ENCODE data around the gene PRPSAP1.

PRPSAP1 gene

DNA sequence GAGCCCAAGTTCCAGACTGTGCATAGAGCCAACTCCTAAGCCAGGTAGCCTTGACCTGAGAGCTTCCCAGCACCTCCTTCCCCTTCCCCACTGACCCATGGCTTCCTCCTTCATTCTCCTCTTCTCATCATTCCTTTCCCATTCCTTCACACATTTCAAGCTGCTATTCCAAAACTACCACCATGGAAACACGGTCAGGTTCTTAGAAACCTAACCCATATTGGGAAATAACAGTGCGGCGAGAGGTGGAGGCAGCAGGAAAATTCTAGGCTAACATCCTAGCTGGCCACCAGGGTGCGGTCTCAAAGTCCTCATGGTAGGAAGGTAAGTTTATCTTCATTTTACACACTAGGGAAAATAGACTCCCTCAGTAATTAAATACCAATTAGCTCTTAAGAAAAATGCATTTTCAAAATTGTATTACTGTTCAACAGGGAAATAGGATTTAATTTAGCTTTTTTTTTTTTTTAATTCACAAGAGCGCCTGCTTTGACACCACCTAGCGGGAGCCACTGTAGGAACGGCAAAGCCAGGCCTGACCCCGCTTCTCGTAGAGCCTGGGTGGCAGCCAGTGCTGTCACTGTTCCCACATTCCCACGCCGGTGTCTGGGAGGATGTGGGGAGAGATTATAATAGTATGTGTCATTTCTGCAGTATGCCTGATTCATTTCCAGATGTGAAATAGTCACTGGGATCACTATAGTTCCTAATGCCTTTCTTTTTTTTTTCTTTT is 16.7 kb upstream of the PRPSAP1 start:
- no peak overlapping the region for H3K4me2 ChIP-seq (ENCODE audit: low read length)
- no peaks in the 10 kb centered on the region for H3K36me3 ChIP-seq (ENCODE audit: control insufficient read depth, insufficient read depth, low read length)
- no peaks in the 10 kb centered on the region for H3K4me1 ChIP-seq
- TF ChIP-seq, protein P1, sequence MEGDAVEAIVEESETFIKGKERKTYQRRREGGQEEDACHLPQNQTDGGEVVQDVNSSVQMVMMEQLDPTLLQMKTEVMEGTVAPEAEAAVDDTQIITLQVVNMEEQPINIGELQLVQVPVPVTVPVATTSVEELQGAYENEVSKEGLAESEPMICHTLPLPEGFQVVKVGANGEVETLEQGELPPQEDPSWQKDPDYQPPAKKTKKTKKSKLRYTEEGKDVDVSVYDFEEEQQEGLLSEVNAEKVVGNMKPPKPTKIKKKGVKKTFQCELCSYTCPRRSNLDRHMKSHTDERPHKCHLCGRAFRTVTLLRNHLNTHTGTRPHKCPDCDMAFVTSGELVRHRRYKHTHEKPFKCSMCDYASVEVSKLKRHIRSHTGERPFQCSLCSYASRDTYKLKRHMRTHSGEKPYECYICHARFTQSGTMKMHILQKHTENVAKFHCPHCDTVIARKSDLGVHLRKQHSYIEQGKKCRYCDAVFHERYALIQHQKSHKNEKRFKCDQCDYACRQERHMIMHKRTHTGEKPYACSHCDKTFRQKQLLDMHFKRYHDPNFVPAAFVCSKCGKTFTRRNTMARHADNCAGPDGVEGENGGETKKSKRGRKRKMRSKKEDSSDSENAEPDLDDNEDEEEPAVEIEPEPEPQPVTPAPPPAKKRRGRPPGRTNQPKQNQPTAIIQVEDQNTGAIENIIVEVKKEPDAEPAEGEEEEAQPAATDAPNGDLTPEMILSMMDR (IDR thresholded peaks at IDR 0.05), result peak; percentile 22
- no peaks in the 10 kb centered on the region for H3K9me3 ChIP-seq (ENCODE audit: control insufficient read depth, low read length)
- no peak overlapping the region for H2AFZ ChIP-seq
- no peak overlapping the region for H3K27ac ChIP-seq
- no peak overlapping the region for H3K4me3 ChIP-seq (ENCODE audit: low read depth, low read length)
- H3K9ac ChIP-seq, result no peak overlapping the region
- no peaks in the 10 kb centered on the region for H3K79me2 ChIP-seq
- no peaks in the 10 kb centered on the region for H3K27me3 ChIP-seq (ENCODE audit: control insufficient read depth, insufficient read depth, low read length)

DNA sequence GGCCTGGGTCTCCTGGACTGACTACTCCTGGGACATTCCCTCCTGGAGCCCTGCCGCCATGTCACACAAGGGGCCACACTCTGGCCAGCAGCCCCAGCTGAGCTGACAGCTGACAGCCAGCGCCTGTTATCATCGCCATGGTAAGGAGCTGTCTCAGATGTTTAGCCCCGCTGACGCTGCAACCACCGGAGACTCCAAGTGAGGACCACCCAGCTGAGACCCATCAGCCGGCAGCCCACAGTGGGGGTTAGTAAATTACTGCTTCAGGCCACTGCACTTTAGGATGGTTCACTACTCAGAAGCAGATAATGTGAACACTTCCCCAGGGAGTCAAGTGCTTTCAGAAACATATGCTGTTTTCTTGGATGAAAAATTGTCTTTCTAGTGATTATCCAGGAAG is 16.1 kb upstream of the PRPSAP1 start:
- no peak overlapping the region for H3K27ac ChIP-seq

DNA sequence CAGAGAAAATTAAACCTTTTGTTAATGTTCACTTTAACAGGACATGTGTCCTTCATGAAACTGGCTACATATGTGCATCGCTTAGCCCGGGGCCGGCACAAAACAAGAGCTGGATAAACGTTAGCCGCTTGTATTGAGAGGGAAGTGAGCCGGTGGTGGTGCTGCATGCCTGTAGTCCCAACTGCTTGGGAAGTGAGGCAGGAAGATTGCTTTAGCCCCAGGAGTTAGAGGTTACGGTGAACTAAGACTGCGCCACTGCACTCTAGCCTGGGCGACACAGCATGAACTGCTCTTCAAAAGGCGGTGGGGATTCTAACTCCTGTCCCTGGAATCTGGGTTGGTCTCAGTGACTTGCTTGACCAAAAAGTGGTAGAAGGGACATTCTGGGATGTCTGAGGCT is 15.7 kb upstream of the PRPSAP1 start:
- Histone ChIP-seq H3K27ac (no peak overlapping the region), H3K9me3 (ENCODE audit: control insufficient read depth, low read length) (no peaks in the 10 kb centered on the region), H3K27me3 (ENCODE audit: control insufficient read depth, insufficient read depth, low read length) (no peaks in the 10 kb centered on the region), H3K9ac (no peak overlapping the region), H2AFZ (no peak overlapping the region), H3K36me3 (ENCODE audit: control insufficient read depth, insufficient read depth, low read length) (no peaks in the 10 kb centered on the region), H3K4me3 (ENCODE audit: low read depth, low read length) (no peak overlapping the region), H3K79me2 (no peaks in the 10 kb centered on the region), H3K4me1 (no peaks in the 10 kb centered on the region), H3K4me2 (ENCODE audit: low read length) (no peak overlapping the region)
- TF ChIP-seq, protein P1 (IDR thresholded peaks at IDR 0.05), result no peak

More for the DNA sequence above, 16.1 kb upstream of the PRPSAP1 start:
- Histone ChIP-seq H3K79me2 (no peaks in the 10 kb centered on the region), H3K36me3 (ENCODE audit: control insufficient read depth, insufficient read depth, low read length) (no peaks in the 10 kb centered on the region), H3K9me3 (ENCODE audit: control insufficient read depth, low read length) (no peaks in the 10 kb centered on the region), H3K4me1 (no peaks in the 10 kb centered on the region), H2AFZ (no peak overlapping the region), H3K4me3 (ENCODE audit: low read depth, low read length) (no peak overlapping the region), H3K27me3 (ENCODE audit: control insufficient read depth, insufficient read depth, low read length) (no peaks in the 10 kb centered on the region), H3K4me2 (ENCODE audit: low read length) (no peak overlapping the region), H3K9ac (no peak overlapping the region)
- TF ChIP-seq, protein P1 (IDR thresholded peaks at IDR 0.05), result no peak

DNA sequence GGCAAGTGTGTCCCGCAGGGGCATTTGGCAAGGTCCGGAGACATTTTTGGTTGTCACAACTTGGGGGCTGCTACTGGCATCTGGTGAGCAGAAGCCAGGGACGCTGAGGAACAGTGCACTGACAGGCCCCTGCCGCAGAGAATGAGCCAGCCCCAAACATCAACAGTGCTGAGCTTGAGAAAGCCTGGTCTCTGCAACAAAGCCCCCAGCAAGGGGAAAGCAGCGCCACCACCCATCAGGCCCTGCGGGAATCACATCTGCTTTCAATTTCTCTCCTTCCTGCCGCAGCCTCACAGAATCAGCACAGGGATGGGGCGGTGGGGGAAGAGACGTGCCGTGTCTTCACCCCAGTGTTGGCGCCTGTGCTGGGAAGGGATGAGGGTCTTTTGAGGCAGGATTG is 14.8 kb upstream of the PRPSAP1 start:
- Histone ChIP-seq H2AFZ (no peak overlapping the region), H3K4me3 (ENCODE audit: low read depth, low read length) (no peak overlapping the region), H3K4me2 (ENCODE audit: low read length) (no peak overlapping the region), H3K27ac (no peak overlapping the region), H3K9ac (no peak overlapping the region), H3K27me3 (ENCODE audit: control insufficient read depth, insufficient read depth, low read length) (no peaks in the 10 kb centered on the region), H3K9me3 (ENCODE audit: control insufficient read depth, low read length) (no peaks in the 10 kb centered on the region), H3K36me3 (ENCODE audit: control insufficient read depth, insufficient read depth, low read length) (no peaks in the 10 kb centered on the region), H3K4me1 (no peaks in the 10 kb centered on the region), H3K79me2 (no peaks in the 10 kb centered on the region)
- TF ChIP-seq, protein P1 (IDR thresholded peaks at IDR 0.05), result no peak

DNA sequence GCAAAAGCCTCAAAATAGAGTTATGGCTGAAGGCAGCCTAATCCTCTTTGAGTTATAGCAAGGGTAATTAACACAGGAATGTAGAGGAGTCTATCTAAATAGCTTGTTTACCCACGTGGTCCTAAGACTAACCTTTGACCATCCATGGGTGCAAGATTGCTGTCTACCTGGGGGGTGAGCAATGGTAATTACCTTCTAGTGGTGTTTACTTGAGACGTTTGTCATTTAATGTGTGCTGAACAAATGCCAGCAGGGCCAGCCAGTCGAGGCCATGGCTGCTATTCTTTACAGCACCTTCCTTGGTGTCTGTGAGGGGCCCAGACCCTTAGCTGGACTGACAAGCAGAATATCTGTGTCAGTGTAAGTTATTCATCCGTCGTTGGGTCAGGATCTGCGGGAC is 13.9 kb upstream of the PRPSAP1 start:
- H3K4me1 ChIP-seq, result no peaks in the 10 kb centered on the region
- no peaks in the 10 kb centered on the region for H3K9me3 ChIP-seq (ENCODE audit: control insufficient read depth, low read length)
- no peak overlapping the region for H2AFZ ChIP-seq
- TF ChIP-seq, protein P1 (IDR thresholded peaks at IDR 0.05), result no peak
- H3K4me2 ChIP-seq (ENCODE audit: low read length), result no peak overlapping the region
- H3K27ac ChIP-seq, result no peak overlapping the region
- H3K4me3 ChIP-seq (ENCODE audit: low read depth, low read length), result no peak overlapping the region
- H3K36me3 ChIP-seq (ENCODE audit: control insufficient read depth, insufficient read depth, low read length), result no peaks in the 10 kb centered on the region
- H3K27me3 ChIP-seq (ENCODE audit: control insufficient read depth, insufficient read depth, low read length), result no peaks in the 10 kb centered on the region
- H3K9ac ChIP-seq, result no peak overlapping the region
- no peaks in the 10 kb centered on the region for H3K79me2 ChIP-seq

All from parathyroid adenoma (tissue), 2 donors.